A673 (cell line): ENCODE results near the gene OR8A1.

Experiments used
- CTCF ChIP-seq: fragments of 300-800, 200-600 bp; sonication (generic); conservative IDR thresholded peaks from 2 replicates; pipeline ENCODE4 v1.5.1; 2017; ENCODE audit warnings: low read depth, mild to moderate bottlenecking, antibody characterized with exemption, low read length, moderate library complexity, mixed read lengths
- EZH2 ChIP-seq: fragments of 200-600 bp; sonication (generic); IDR thresholded peaks from 2 replicates; pipeline ENCODE4 v1.6.1; 2017; ENCODE audit warnings: borderline replicate concordance, low read depth, mild to moderate bottlenecking, mixed read lengths, antibody characterized with exemption, low read length; ENCODE audit not compliant: poor library complexity, severe bottlenecking

GRCh38 chr11:124533626-124534025 lies 36.2 kb upstream of the OR8A1 start:
- TF ChIP-seq CTCF (no peak), EZH2 (no peak)
